Stimulated activated CD8-positive, alpha-beta memory T cell treated with anti-CD3 and anti-CD28 coated beads, Interleukin-12 subunit alpha, Interleukin-12 subunit beta, amount 100 ng/mL, for 4 hours (primary cell): ENCODE results near the gene CFAP210.
"Not testable (repeated sequence)": the region's sequence is repeated elsewhere in the genome, so short reads cannot be mapped to it uniquely, and the experiment has no call there.

Source experiments
- DNase-seq: peaks from one replicate; pipeline ENCODE4 v3.0.0-alpha.2; 2020; ENCODE audit warnings: low read depth

Gene CFAP210

DNA sequence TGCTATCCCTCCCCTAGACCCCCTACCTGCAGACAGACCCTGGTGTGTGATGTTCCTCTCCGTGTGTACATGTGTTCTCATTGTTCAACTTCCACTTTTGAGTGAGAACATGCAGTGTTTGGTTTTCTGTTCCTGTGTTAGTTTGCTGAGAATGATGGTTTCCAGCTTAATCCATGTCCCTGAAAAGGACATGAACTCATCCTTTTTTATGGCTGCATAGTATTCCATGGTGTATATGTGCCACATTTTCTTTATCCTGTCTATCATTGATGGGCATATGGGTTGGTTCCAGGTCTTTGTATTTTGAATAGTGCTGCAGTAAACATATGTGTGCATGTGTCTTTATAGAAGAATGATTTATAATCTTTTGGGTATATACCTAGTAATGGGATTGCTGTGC, 78.2 kb downstream of the CFAP210 start:
- not testable (repeated sequence) for DNase-seq

DNA sequence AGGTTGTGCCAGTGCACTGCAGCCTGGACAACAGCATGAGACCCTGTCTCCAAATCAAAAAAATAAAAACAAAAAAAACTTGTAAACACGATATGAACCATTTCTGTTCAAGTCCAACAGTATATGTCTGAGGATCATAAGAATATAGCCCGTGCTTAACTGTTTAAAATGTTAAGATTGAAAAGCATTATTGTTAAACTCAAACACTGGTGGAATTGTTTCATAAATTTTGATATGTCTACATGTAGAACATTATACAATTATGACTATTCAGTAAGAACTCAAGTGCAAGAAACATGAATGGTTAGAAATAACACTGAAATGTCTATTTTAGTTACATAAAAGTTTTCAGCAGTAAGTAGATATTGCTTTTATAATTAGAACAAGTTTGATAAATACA, 80.3 kb downstream of the CFAP210 start:
- no peak for DNase-seq

DNA sequence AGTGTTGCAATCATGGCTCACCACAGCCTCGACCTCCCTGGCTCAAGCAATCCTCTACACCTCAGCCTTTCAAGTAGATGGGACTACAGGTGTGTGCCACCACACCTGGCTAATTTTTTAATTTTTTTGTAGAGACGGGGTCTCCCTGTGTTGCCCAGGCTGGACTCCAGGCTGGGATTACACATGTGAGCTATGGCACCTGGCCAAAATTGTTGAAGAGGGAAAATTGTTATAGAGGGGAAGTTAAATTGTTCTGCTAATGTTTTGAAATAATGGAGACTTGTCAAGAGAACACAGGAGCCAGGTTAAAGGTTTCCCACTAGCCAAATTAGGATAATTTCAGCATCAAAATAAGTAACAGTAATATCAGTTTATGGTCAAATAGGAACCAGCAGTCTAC, 84.9 kb downstream of the CFAP210 start:
- no peak for DNase-seq

DNA sequence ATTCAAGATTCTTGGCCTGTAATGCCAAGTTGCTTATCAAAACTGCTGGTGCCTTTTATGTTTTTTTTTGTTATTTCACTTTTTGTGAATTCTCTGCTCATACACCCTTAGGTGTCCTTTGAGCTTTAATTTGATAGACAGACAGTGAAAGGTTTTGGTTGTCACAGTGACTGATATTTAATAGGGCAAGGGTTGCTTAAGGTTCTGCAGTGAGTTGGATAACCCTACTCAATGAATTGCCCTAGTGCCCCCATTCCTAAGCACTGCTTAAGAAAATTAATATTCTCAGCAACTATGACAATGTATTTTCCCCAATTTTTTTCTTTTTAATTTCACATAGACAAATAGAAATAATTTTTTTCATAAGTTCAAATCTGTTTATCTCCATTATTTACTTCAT, 94.6 kb downstream of the CFAP210 start:
- no peak for DNase-seq

DNA sequence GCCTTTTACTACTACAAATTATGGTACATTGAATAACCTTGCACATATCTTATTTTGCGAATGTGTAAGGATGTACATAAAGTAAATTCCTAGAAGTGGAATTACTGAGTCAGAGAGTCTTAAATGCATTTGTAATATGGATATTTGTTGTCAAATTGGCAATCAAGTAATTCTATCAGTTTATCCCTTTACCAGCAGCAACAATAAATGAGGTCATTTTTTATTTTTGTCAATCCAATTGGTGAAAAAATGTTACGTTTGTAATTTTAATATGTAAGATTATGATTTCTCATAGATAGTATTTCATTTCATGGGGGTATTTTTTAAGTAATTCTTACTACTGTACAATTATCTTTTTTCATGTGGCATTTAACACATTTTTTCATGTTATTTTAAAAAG, 95.2 kb downstream of the CFAP210 start:
- no peak for DNase-seq

DNA sequence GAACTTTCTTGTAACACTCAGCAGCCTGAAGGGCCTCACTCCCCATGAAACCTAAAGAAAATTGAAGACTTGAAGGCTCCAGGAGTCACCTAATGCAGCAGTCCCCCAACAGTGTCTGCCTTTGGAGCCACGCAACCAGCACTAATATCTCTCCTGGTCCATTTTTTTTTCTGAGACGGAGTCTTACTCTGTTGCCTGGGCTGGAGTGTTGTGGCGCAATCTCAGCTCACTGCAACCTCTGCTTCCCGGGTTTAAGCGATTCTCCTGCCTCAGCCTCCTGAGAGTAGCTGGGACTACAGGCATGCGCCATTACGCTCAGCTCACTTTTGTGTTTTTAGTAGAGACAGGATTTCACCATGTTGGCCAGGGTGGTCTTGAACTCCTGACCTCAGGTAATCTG, 97.7 kb downstream of the CFAP210 start:
- DNase-seq, result not testable (repeated sequence)
